Measurements from ENCODE around the gene PROM1. TPM values are rescaled to one million over a fixed set of nuclear protein-coding genes. Genes with fewer than 3 reads are reported as not detected.
A peak's percentile ranks its signal among the peaks of the same experiment; 100 is the strongest.

Gene PROM1
- total RNA-seq, 1 donor from 2014 or later = 36.9 TPM

- no peak overlapping the region for H3K4me3 Mint-ChIP-seq (ENCODE audit: unreplicated experiment)
- no peaks in the 10 kb centered on the region for H3K36me3 Mint-ChIP-seq (ENCODE audit: unreplicated experiment)
- H3K4me1 Mint-ChIP-seq (ENCODE audit: low read depth, unreplicated experiment) = no peaks in the 10 kb centered on the region
- no peaks in the 10 kb centered on the region for H3K9me3 Mint-ChIP-seq (ENCODE audit: unreplicated experiment)
- TF ChIP-seq CTCF (IDR thresholded peaks at IDR 0.05; ENCODE audit: partially characterized antibody, unreplicated experiment) = no peak
- no peaks in the 10 kb centered on the region for H3K27me3 Mint-ChIP-seq (ENCODE audit: unreplicated experiment)
- DNase-seq = no peak
- H3K27ac Mint-ChIP-seq (ENCODE audit: unreplicated experiment) = no peak overlapping the region
These were observed 82.9 kb downstream of the PROM1 start for GRCh38 chr4:16000708-16001483.

GRCh38 chr4:15996773-15997172 lies 87.0 kb downstream of the PROM1 start:
- Mint-ChIP-seq H3K27me3 (ENCODE audit: unreplicated experiment) (peaks cover 2% of the 10 kb centered on the region), H3K4me1 (ENCODE audit: low read depth, unreplicated experiment) (no peaks in the 10 kb centered on the region), H3K36me3 (ENCODE audit: unreplicated experiment) (no peaks in the 10 kb centered on the region), H3K9me3 (ENCODE audit: unreplicated experiment) (no peaks in the 10 kb centered on the region), H3K27ac (ENCODE audit: unreplicated experiment) (peak overlapping the region; percentile 39), H3K4me3 (ENCODE audit: unreplicated experiment) (no peak overlapping the region)
- TF ChIP-seq CTCF (IDR thresholded peaks at IDR 0.05; ENCODE audit: partially characterized antibody, unreplicated experiment) = no peak
- no peak for DNase-seq

GRCh38 chr4:15995826-15996225 lies 88.0 kb downstream of the PROM1 start:
- Mint-ChIP-seq H3K9me3 (ENCODE audit: unreplicated experiment) (no peaks in the 10 kb centered on the region), H3K36me3 (ENCODE audit: unreplicated experiment) (no peaks in the 10 kb centered on the region), H3K27me3 (ENCODE audit: unreplicated experiment) (peaks cover 2% of the 10 kb centered on the region), H3K4me3 (ENCODE audit: unreplicated experiment) (no peak overlapping the region), H3K4me1 (ENCODE audit: low read depth, unreplicated experiment) (no peaks in the 10 kb centered on the region), H3K27ac (ENCODE audit: unreplicated experiment) (no peak overlapping the region)
- no peak for TF ChIP-seq CTCF (IDR thresholded peaks at IDR 0.05; ENCODE audit: partially characterized antibody, unreplicated experiment)
- no peak for DNase-seq

GRCh38 chr4:15992167-15992485 lies 91.7 kb downstream of the PROM1 start:
- peaks cover 2% of the 10 kb centered on the region for H3K27me3 Mint-ChIP-seq (ENCODE audit: unreplicated experiment)
- H3K4me3 Mint-ChIP-seq (ENCODE audit: unreplicated experiment) = no peak overlapping the region
- TF ChIP-seq CTCF (IDR thresholded peaks at IDR 0.05; ENCODE audit: partially characterized antibody, unreplicated experiment) = no peak
- peaks cover 7% of the 10 kb centered on the region for H3K4me1 Mint-ChIP-seq (ENCODE audit: low read depth, unreplicated experiment)
- no peak overlapping the region for H3K27ac Mint-ChIP-seq (ENCODE audit: unreplicated experiment)
- H3K36me3 Mint-ChIP-seq (ENCODE audit: unreplicated experiment) = no peaks in the 10 kb centered on the region
- H3K9me3 Mint-ChIP-seq (ENCODE audit: unreplicated experiment) = no peaks in the 10 kb centered on the region
- no peak for DNase-seq

- peaks cover 2% of the 10 kb centered on the region for H3K27me3 Mint-ChIP-seq (ENCODE audit: unreplicated experiment)
- no peaks in the 10 kb centered on the region for H3K36me3 Mint-ChIP-seq (ENCODE audit: unreplicated experiment)
- DNase-seq = no peak
- TF ChIP-seq CTCF (IDR thresholded peaks at IDR 0.05; ENCODE audit: partially characterized antibody, unreplicated experiment) = no peak
- no peak overlapping the region for H3K27ac Mint-ChIP-seq (ENCODE audit: unreplicated experiment)
- H3K9me3 Mint-ChIP-seq (ENCODE audit: unreplicated experiment) = no peaks in the 10 kb centered on the region
- no peak overlapping the region for H3K4me3 Mint-ChIP-seq (ENCODE audit: unreplicated experiment)
- peaks cover 7% of the 10 kb centered on the region for H3K4me1 Mint-ChIP-seq (ENCODE audit: low read depth, unreplicated experiment)
These were observed 93.1 kb downstream of the PROM1 start for GRCh38 chr4:15990570-15991285.

All from glutamatergic neuron (in vitro differentiated cells).